KMS-11 (cell line): ENCODE results near the gene HPCAL1.

Experiments
- H2AFZ ChIP-seq: fragments of 200-600 bp; sonication (generic); 2 replicates; pipeline ENCODE4 v1.6.1; 2016; ENCODE audit warnings: antibody characterized with exemption, mixed run types, low read depth
- H3K27ac ChIP-seq: fragments of 200-600 bp; sonication (generic); 2 replicates; pipeline ENCODE4 v1.6.1; 2016; ENCODE audit warnings: mild to moderate bottlenecking, mixed run types
- H3K27me3 ChIP-seq: fragments of 200-600 bp; sonication (generic); 2 replicates; pipeline ENCODE4 v1.6.1; 2017; ENCODE audit warnings: mild to moderate bottlenecking, low read depth, mixed run types, moderate library complexity; ENCODE audit not compliant: insufficient read depth
- H3K36me3 ChIP-seq: fragments of 200-600 bp; sonication (generic); 2 replicates; pipeline ENCODE4 v1.6.1; 2017; ENCODE audit warnings: mild to moderate bottlenecking, mixed run types; ENCODE audit not compliant: insufficient read depth
- H3K4me1 ChIP-seq: fragments of 200-600 bp; sonication (generic); 2 replicates; pipeline ENCODE4 v1.6.1; 2016; ENCODE audit warnings: mild to moderate bottlenecking, low read depth, mixed run types; ENCODE audit not compliant: poor library complexity, severe bottlenecking
- H3K4me2 ChIP-seq: fragments of 200-600 bp; sonication (generic); 2 replicates; pipeline ENCODE4 v1.7.0; 2016; ENCODE audit warnings: mild to moderate bottlenecking, mixed run types
- H3K4me3 ChIP-seq: fragments of 200-600 bp; sonication (generic); IDR thresholded peaks from 2 replicates; pipeline ENCODE4 v1.6.1; 2017; ENCODE audit warnings: low read depth, low read length, mixed read lengths; ENCODE audit not compliant: insufficient read depth
- H3K79me2 ChIP-seq: fragments of 200-600 bp; sonication (generic); 2 replicates; pipeline ENCODE4 v1.6.1; 2016; ENCODE audit warnings: low read depth, mixed run types; ENCODE audit not compliant: insufficient read depth
- H3K9ac ChIP-seq: fragments of 200-600 bp; sonication (generic); 2 replicates; pipeline ENCODE4 v1.6.1; 2016; ENCODE audit warnings: mild to moderate bottlenecking, mixed run types
- H4K20me1 ChIP-seq: fragments of 200-600 bp; sonication (generic); 2 replicates; pipeline ENCODE4 v1.6.1; 2016; ENCODE audit warnings: mild to moderate bottlenecking, mixed run types; ENCODE audit not compliant: insufficient read depth
- TF ChIP-seq, protein P1 (sequence below): fragments of 200-600 bp; sonication (generic); conservative IDR thresholded peaks from 2 replicates; pipeline ENCODE4 v1.6.1; 2017; ENCODE audit warnings: low read depth, mild to moderate bottlenecking, antibody characterized with exemption, low read length, moderate library complexity, mixed read lengths

The HPCAL1 gene

DNA sequence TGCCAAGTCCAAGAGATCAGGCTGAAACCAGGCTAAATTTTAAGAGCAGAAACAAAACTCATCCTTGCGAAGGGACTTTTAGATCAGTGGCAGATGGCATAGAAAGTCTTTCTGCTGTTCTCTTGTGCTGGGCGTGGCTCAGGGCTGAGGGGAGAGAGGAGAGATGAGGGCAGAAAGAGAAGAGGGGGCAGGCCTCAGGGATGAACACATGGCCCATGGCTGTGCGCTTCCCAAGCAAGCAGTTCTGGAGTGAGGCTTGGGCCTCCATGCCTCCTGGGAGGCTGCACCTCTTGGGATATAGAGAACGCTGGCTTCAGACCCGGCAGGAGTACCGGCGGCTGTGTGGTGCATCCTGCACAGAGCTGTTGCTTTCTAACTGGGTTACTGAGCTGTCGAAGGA is 41.0 kb downstream of the HPCAL1 start:
- Histone ChIP-seq H3K79me2 (no peaks in the 10 kb centered on the region), H3K9ac (no peak overlapping the region), H3K4me2 (no peak overlapping the region), H3K27ac (no peak overlapping the region), H2AFZ (no peak overlapping the region), H3K27me3 (no peaks in the 10 kb centered on the region), H3K36me3 (no peaks in the 10 kb centered on the region), H4K20me1 (no peaks in the 10 kb centered on the region), H3K4me3 (no peak overlapping the region), H3K4me1 (no peaks in the 10 kb centered on the region)
- TF ChIP-seq, protein P1, sequence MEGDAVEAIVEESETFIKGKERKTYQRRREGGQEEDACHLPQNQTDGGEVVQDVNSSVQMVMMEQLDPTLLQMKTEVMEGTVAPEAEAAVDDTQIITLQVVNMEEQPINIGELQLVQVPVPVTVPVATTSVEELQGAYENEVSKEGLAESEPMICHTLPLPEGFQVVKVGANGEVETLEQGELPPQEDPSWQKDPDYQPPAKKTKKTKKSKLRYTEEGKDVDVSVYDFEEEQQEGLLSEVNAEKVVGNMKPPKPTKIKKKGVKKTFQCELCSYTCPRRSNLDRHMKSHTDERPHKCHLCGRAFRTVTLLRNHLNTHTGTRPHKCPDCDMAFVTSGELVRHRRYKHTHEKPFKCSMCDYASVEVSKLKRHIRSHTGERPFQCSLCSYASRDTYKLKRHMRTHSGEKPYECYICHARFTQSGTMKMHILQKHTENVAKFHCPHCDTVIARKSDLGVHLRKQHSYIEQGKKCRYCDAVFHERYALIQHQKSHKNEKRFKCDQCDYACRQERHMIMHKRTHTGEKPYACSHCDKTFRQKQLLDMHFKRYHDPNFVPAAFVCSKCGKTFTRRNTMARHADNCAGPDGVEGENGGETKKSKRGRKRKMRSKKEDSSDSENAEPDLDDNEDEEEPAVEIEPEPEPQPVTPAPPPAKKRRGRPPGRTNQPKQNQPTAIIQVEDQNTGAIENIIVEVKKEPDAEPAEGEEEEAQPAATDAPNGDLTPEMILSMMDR = no peak

DNA sequence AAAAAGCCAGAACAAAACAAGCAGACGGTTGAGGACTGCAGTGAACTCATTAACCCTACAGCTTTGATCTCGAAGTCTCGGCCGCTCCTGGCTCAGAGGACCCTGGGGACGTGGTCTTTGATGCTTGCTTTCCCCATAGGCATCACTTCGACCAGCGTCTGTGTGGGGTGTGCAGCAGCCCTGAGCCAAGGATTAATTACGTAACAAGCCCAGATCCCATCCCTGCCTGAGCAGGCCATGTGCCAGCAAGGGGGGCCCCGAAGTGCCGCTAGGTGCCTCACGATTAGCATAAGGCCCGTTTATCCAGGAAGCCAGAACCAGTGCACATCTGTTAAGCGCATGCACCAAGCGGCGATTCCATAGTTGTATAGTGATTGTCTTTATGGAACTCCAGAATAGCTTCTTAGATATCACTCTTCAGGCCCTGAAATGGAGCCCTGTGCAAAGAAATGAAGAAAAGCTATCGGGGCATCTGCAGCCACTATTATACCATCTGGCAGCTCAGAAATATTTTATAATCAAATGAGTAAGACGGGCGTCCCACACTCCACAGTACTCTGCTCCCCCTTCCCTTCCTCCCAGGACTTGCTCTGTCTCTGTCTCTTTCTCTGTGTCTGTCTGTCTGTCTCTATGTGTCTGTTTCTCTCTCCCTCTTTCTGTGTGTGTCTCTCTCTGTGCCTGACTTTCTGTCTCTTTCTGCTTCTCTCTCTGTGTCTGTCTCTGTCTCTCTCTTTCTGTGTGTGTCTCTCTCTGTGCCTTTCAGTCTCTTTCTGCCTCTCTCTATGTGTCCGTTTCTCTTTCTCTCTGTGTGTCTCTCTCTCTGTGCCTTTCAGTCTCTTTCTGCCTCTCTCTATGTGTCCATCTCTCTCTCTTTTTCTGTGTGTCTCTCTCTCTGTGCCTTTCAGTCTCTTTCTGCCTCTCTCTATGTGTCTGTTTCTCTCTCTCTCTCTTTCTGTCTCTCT is 41.7 kb downstream of the HPCAL1 start:
- no peak overlapping the region for H2AFZ ChIP-seq
- H4K20me1 ChIP-seq = no peaks in the 10 kb centered on the region
- H3K4me1 ChIP-seq = no peaks in the 10 kb centered on the region
- H3K27ac ChIP-seq = no peak overlapping the region
- H3K27me3 ChIP-seq = no peaks in the 10 kb centered on the region
- H3K4me3 ChIP-seq = no peak overlapping the region
- TF ChIP-seq, protein P1 = no peak
- no peaks in the 10 kb centered on the region for H3K79me2 ChIP-seq
- H3K4me2 ChIP-seq = no peak overlapping the region
- no peak overlapping the region for H3K9ac ChIP-seq
- no peaks in the 10 kb centered on the region for H3K36me3 ChIP-seq

DNA sequence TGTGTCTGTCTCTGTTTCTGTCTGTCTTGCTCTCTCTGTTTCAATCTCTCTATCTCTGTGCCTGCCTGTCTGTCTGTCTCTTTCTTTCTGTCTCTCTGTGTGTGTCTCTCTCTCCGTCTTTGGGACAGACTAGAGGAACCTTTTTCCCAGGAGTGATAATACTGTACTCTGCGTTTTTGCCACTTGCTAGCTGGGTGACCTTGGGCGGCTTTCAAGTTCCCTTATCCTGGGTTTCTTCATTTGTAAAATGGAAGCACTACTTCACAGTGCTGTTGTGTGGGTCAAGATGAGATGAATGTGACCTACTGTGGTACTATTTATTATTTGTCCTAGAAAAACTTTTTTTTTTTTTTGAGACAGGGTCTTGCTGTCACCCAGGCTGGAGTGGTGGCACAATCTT is 42.4 kb downstream of the HPCAL1 start:
- no peaks in the 10 kb centered on the region for H3K79me2 ChIP-seq

GRCh38 chr2:10345813-10346212 is 43.1 kb downstream of the HPCAL1 start:
- Histone ChIP-seq H3K27ac (no peak overlapping the region), H4K20me1 (no peaks in the 10 kb centered on the region), H3K4me3 (no peak overlapping the region), H3K4me1 (no peaks in the 10 kb centered on the region), H3K27me3 (no peaks in the 10 kb centered on the region), H3K4me2 (no peak overlapping the region), H2AFZ (no peak overlapping the region), H3K36me3 (no peaks in the 10 kb centered on the region), H3K9ac (no peak overlapping the region), H3K79me2 (no peaks in the 10 kb centered on the region)
- TF ChIP-seq, protein P1 = no peak

More for the DNA sequence above, 42.4 kb downstream of the HPCAL1 start:
- Histone ChIP-seq H3K9ac (no peak overlapping the region), H3K4me1 (no peaks in the 10 kb centered on the region), H4K20me1 (no peaks in the 10 kb centered on the region), H3K27ac (no peak overlapping the region), H3K4me2 (no peak overlapping the region), H3K4me3 (no peak overlapping the region), H2AFZ (no peak overlapping the region), H3K27me3 (no peaks in the 10 kb centered on the region), H3K36me3 (no peaks in the 10 kb centered on the region)
- TF ChIP-seq, protein P1 = no peak
